HCT116 (cell line): Measurements from ENCODE around the gene CCDC112. TPM values are rescaled to one million over a fixed set of nuclear protein-coding genes. Genes with fewer than 3 reads are reported as not detected.

Experiments used
- ATAC-seq: fragments of 200-7000 bp; cut with Tn5 transposase; 2 replicates; pipeline ENCODE4 v1.9.1; 2020; ENCODE audit warnings: mild to moderate bottlenecking, moderate library complexity
- BruUV-seq: library from RNA; stranded (reverse); fragments of 400-500 nt; replicated peaks from 2 replicates; lab custom pipeline; 2021; lab: Mats Ljungman, UMichigan
- CTCF ChIA-PET: fragments of 300-600 bp; sonication (Branson Sonifier 250); formaldehyde crosslinking; loops from one replicate; lab custom pipeline; 2021; ENCODE audit warnings: antibody characterized with exemption; lab: Charles Lee
- POLR2A ChIA-PET: fragments of 300-600, 350-600 bp; sonication (Branson Sonifier 250); formaldehyde crosslinking; loops from one replicate; lab custom pipeline; 2021; ENCODE audit warnings: antibody characterized with exemption; lab: Charles Lee
- RAD21 ChIA-PET, 2 experiments: fragments of 300-600 bp; sonication (Branson Sonifier 250); formaldehyde crosslinking; loops; one replicate each; lab custom pipeline; 2023; ENCODE audit warnings: low total read pairs in 2 of 2; ENCODE audit not compliant: uncharacterized antibody in 2 of 2, unreplicated experiment in 2 of 2, low non-redundant PET in 1 of 2; lab: Charles Lee
- DNase-seq: peaks from one replicate; pipeline ENCODE4 v3.0.0-alpha.2; 2010; ENCODE audit warnings: low read depth, low spot score
- H2AFZ ChIP-seq: fragments of 200-600 bp; shearing (Covaris generic), sonication (generic); 2 replicates; pipeline ENCODE4 v1.6.1; 2017; ENCODE audit warnings: low read depth, mixed run types, mixed read lengths, antibody characterized with exemption, low read length; ENCODE audit not compliant: poor library complexity, severe bottlenecking
- H3K27ac ChIP-seq: 2 replicates; pipeline ENCODE4 v1.5.1; 2012; ENCODE audit warnings: low read depth, low read length
- H3K27me3 ChIP-seq: fragments of 200-600 bp; sonication (generic); 2 replicates; pipeline ENCODE4 v1.6.1; 2016; ENCODE audit warnings: mixed run types, low read length, mixed read lengths; ENCODE audit not compliant: insufficient read depth
- H3K36me3 ChIP-seq, 2 experiments: fragments of 200-500 bp in 1 of 2; fragments of 200-600 bp in 1 of 2; sonication (Bioruptor generic) in 1 of 2; sonication (generic) in 1 of 2; 2 replicates each; pipeline versions ENCODE4 v1.5.1 to v1.6.1; 2014 to 2016; ENCODE audit warnings: low read length in 2 of 2, inconsistent platforms in 1 of 2, mixed read lengths in 1 of 2, mixed run types in 1 of 2; ENCODE audit not compliant: insufficient read depth in 2 of 2, control insufficient read depth in 1 of 2
- H3K4me1 ChIP-seq, 2 experiments: fragments of 200-600 bp in 1 of 2; sonication (generic) in 1 of 2; 2 replicates each; pipeline versions ENCODE4 v1.5.1 to v1.6.1; 2012 to 2017; ENCODE audit warnings: low read length in 2 of 2, inconsistent platforms in 1 of 2, mild to moderate bottlenecking in 1 of 2, mixed read lengths in 1 of 2, mixed run types in 1 of 2, moderate library complexity in 1 of 2; ENCODE audit not compliant: insufficient read depth in 2 of 2, control insufficient read depth in 1 of 2
- H3K4me2 ChIP-seq: fragments of 200-600 bp; sonication (generic); 2 replicates; pipeline ENCODE4 v1.6.1; 2017; ENCODE audit warnings: mixed run types, low read length, mixed read lengths
- H3K4me3 ChIP-seq, 2 experiments: fragments of 200-600 bp in 1 of 2; sonication (generic) in 1 of 2; replicated peaks in 1 of 2; 2 replicates each; pipeline ENCODE4 v1.5.1; 2011 to 2016; ENCODE audit warnings: low read length in 2 of 2, control low read depth in 1 of 2, low read depth in 1 of 2, mild to moderate bottlenecking in 1 of 2, mixed read lengths in 1 of 2, mixed run types in 1 of 2
- H3K79me2 ChIP-seq: fragments of 200-600 bp; sonication (generic); 2 replicates; pipeline ENCODE4 v1.6.1; 2017; ENCODE audit warnings: mild to moderate bottlenecking, mixed run types, low read length, moderate library complexity, mixed read lengths; ENCODE audit not compliant: insufficient read depth
- H3K9ac ChIP-seq: fragments of 200-600 bp; sonication (generic); 2 replicates; pipeline ENCODE4 v1.6.1; 2016; ENCODE audit warnings: low read length, mixed read lengths
- H3K9me2 ChIP-seq: fragments of 200-600 bp; sonication (generic), shearing (Covaris generic); 2 replicates; pipeline ENCODE4 v1.6.1; 2017; ENCODE audit warnings: mixed run types, mild to moderate bottlenecking, moderate library complexity; ENCODE audit not compliant: insufficient read depth
- H3K9me3 ChIP-seq, 2 experiments: fragments of 200-500 bp in 1 of 2; fragments of 200-600 bp in 1 of 2; sonication (Bioruptor generic) in 1 of 2; sonication (generic) in 1 of 2; 2 replicates each; pipeline ENCODE4 v1.6.1; 2014 to 2017; ENCODE audit warnings: low read length in 2 of 2, mixed read lengths in 2 of 2, inconsistent platforms in 1 of 2, low read depth in 1 of 2, mild to moderate bottlenecking in 1 of 2, mixed run types in 1 of 2, moderate library complexity in 1 of 2; ENCODE audit not compliant: control insufficient read depth in 1 of 2, insufficient read depth in 1 of 2
- H4K20me1 ChIP-seq: fragments of 200-600 bp; sonication (generic), shearing (Covaris generic); 2 replicates; pipeline ENCODE4 v1.6.1; 2017; ENCODE audit warnings: mixed run types, mild to moderate bottlenecking, moderate library complexity; ENCODE audit not compliant: insufficient read depth
- ATF3 ChIP-seq: IDR thresholded peaks from 2 replicates; pipeline ENCODE4 v1.6.1; 2012
- CEBPB ChIP-seq: IDR thresholded peaks from 2 replicates; pipeline ENCODE4 v1.6.1; 2012; ENCODE audit warnings: low read depth
- EGR1 ChIP-seq: IDR thresholded peaks from 2 replicates; pipeline ENCODE4 v1.6.1; 2012; ENCODE audit warnings: low read depth
- ELF1 ChIP-seq: IDR thresholded peaks from 2 replicates; pipeline ENCODE4 v1.6.1; 2012; ENCODE audit warnings: low read depth, borderline replicate concordance
- EZH2 ChIP-seq: fragments of 200-600 bp; sonication (generic); IDR thresholded peaks from 2 replicates; pipeline ENCODE4 v1.6.1; 2017; ENCODE audit warnings: antibody characterized with exemption, mixed run types
- FOSL1 ChIP-seq: IDR thresholded peaks from 2 replicates; pipeline ENCODE4 v1.6.1; 2012; ENCODE audit warnings: low read depth
- JUND ChIP-seq: IDR thresholded peaks from 2 replicates; pipeline ENCODE4 v1.6.1; 2012
- MAX ChIP-seq: IDR thresholded peaks from 2 replicates; pipeline ENCODE4 v1.6.1; 2012
- POLR2A ChIP-seq: IDR thresholded peaks from 2 replicates; pipeline ENCODE4 v1.7.0; 2011; ENCODE audit warnings: borderline replicate concordance; ENCODE audit not compliant: insufficient read depth, insufficient read length; ENCODE audit errors: extremely low read depth
- RAD21 ChIP-seq: IDR thresholded peaks from 2 replicates; pipeline ENCODE4 v1.6.1; 2012; ENCODE audit warnings: low read depth, mild to moderate bottlenecking
- SIN3A ChIP-seq: IDR thresholded peaks from 2 replicates; pipeline ENCODE4 v1.6.1; 2012; ENCODE audit warnings: low read depth
- SP1 ChIP-seq: IDR thresholded peaks from 2 replicates; pipeline ENCODE4 v1.6.1; 2012; ENCODE audit warnings: low read depth
- SRF ChIP-seq: IDR thresholded peaks from 2 replicates; pipeline ENCODE4 v1.6.1; 2012; ENCODE audit warnings: low read depth
- TCF7L2 ChIP-seq: IDR thresholded peaks from 2 replicates; pipeline ENCODE4 v1.7.0; 2011; ENCODE audit warnings: borderline replicate concordance, inconsistent platforms; ENCODE audit not compliant: insufficient read depth, insufficient read length; ENCODE audit errors: extremely low read depth
- YY1 ChIP-seq: IDR thresholded peaks from 2 replicates; pipeline ENCODE4 v1.6.1; 2011; ENCODE audit warnings: low read length, low read depth, moderate library complexity, mild to moderate bottlenecking; ENCODE audit not compliant: insufficient replicate concordance; ENCODE audit errors: extremely low read depth
- ZBTB33 ChIP-seq: IDR thresholded peaks from 2 replicates; pipeline ENCODE4 v1.6.1; 2011; ENCODE audit warnings: mild to moderate bottlenecking, low read length, moderate library complexity; ENCODE audit not compliant: insufficient replicate concordance; ENCODE audit errors: extremely low read depth
- ZFX ChIP-seq: fragments of 450-650 bp; IDR thresholded peaks from 2 replicates; pipeline ENCODE4 v1.6.1; 2017
- intact Hi-C: fragments of 100-400 bp; cut with micrococcal nuclease; formaldehyde crosslinking; loops from 2 replicates; pipeline ENCODE4 v1.10.0; 2022
- total RNA-seq: library from RNA; stranded (reverse); gene quantifications from one replicate; pipeline ENCODE4 v1.2.1, GENCODE V29; 2021; ENCODE audit not compliant: unreplicated experiment
- TF ChIP-seq, protein P1 (sequence below), 3 experiments: fragments of 200-600 bp in 1 of 3; sonication (generic) in 1 of 3; IDR thresholded peaks in 2 of 3; conservative IDR thresholded peaks in 1 of 3; 2 replicates each; pipeline ENCODE4 v1.5.1; 2012 to 2017; ENCODE audit warnings: low read depth in 2 of 3, low read length in 2 of 3, antibody characterized with exemption in 1 of 3, borderline replicate concordance in 1 of 3, control low read depth in 1 of 3, mild to moderate bottlenecking in 1 of 3, mixed read lengths in 1 of 3, mixed run types in 1 of 3, moderate library complexity in 1 of 3; ENCODE audit not compliant: insufficient read depth in 1 of 3

CCDC112 gene
- total RNA-seq, 1 experiment from 2014 or later, result 13.7 TPM

DNA sequence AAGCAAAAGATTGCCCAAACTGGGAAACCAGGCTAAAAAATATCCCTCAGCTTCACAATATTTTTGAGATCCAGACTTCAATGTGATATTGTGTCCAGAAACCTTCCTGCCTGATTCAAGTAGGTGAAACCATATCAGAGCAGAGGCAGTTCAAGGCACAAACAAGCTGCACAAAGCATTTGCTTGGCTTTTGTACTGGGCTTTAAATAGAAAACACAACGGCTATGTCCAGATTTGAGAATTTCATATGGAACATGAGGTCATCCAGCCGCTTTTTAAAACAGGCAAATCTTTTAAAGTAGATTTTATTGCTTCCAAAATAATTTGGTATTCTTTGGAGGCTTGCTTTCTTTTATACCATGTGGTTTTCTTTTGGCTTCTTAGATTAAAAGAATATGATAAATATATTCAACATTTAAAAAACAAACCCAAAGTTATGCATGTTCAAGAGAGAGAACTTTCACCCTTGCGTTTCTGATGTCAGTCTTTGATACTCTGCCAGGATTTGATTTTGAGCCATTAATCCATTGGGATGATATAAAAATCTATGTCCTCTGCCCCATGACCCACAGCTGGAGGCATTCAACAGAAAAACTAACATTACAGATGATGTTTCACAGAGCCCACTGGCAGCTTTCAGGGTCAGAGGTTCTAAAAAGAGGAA, 29.0 kb upstream of the CCDC112 start (continued):
- TF ChIP-seq EZH2 (no peak), FOSL1 (no peak), POLR2A (no peak), ELF1 (no peak), SIN3A (no peak), TCF7L2 (no peak), EGR1 (no peak), ZFX (no peak)
- TF ChIP-seq, all 23 proteins: peak for 0

DNA sequence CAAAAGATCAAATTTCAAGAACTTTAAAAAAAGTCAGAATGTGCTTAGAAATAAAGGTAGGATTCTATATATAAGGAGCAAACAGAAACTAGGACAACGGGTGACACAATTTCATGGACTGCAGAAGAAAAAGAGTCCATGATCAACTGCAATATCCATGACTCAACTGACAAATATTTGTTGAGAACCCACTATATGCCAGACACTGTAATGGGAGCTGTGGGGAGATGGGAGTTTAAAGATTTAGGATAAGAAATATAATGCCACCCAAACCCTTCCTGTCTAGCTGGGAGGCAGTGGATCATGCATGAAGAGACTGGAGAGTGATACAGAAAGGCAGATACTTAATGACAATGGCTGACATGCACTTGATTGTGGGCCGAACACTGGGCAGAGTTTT, 27.6 kb upstream of the CCDC112 start:
- DNase-seq (no peak), ATAC-seq (no peak)
- H3K4me2 ChIP-seq, result no peak overlapping the region
- no peaks in the 10 kb centered on the region for H3K27me3 ChIP-seq
- no peaks in the 10 kb centered on the region for H3K79me2 ChIP-seq
- no peaks in the 10 kb centered on the region for H3K36me3 ChIP-seq
- BruUV-seq, result no TSS peak
- no peak overlapping the region for H3K27ac ChIP-seq
- no peaks in the 10 kb centered on the region for H3K9me2 ChIP-seq
- H3K9me3 ChIP-seq, result no peaks in the 10 kb centered on the region
- H2AFZ ChIP-seq, result no peak overlapping the region
- POLR2A ChIA-PET, result no interaction called here
- H3K4me1 ChIP-seq, result peaks cover 0 to 6% of the 10 kb centered on the region in 2 experiments; a peak in 1 of 4 replicates
- intact Hi-C loops, result no loop called here
- CTCF ChIA-PET, result no interaction called here
- H3K9ac ChIP-seq, result no peak overlapping the region
- RAD21 ChIA-PET, result no interaction called here
- H3K4me3 ChIP-seq, result no peak overlapping the region
- H4K20me1 ChIP-seq, result no peaks in the 10 kb centered on the region
- TF ChIP-seq SRF, result no peak
- TF ChIP-seq ZBTB33, result no peak
- TF ChIP-seq ATF3, result no peak
- no peak for TF ChIP-seq MAX
- TF ChIP-seq ZFX, result no peak
- TF ChIP-seq EZH2, result no peak
- TF ChIP-seq RAD21, result no peak
- no peak for TF ChIP-seq CEBPB
- TF ChIP-seq POLR2A, result no peak
- TF ChIP-seq JUND, result no peak
- TF ChIP-seq SP1, result no peak
- TF ChIP-seq YY1, result no peak
- TF ChIP-seq, protein P1, sequence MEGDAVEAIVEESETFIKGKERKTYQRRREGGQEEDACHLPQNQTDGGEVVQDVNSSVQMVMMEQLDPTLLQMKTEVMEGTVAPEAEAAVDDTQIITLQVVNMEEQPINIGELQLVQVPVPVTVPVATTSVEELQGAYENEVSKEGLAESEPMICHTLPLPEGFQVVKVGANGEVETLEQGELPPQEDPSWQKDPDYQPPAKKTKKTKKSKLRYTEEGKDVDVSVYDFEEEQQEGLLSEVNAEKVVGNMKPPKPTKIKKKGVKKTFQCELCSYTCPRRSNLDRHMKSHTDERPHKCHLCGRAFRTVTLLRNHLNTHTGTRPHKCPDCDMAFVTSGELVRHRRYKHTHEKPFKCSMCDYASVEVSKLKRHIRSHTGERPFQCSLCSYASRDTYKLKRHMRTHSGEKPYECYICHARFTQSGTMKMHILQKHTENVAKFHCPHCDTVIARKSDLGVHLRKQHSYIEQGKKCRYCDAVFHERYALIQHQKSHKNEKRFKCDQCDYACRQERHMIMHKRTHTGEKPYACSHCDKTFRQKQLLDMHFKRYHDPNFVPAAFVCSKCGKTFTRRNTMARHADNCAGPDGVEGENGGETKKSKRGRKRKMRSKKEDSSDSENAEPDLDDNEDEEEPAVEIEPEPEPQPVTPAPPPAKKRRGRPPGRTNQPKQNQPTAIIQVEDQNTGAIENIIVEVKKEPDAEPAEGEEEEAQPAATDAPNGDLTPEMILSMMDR (IDR thresholded peaks at IDR 0.05 in 2 of 3, conservative IDR thresholded peaks at IDR 0.05 in 1 of 3; ENCODE audit: borderline replicate concordance in 1 of 3, insufficient read depth in 1 of 3, low read depth in 2 of 3, low read length in 2 of 3), result no peak
- TF ChIP-seq ELF1, result no peak
- TF ChIP-seq TCF7L2, result no peak
